GM19397 (cell line): ENCODE measurements around the gene AKR7A2.

Experiments used
- ATAC-seq: cut with Tn5 transposase; IDR thresholded peaks from one replicate; pipeline ENCODE4 v1.9.1; 2021; ENCODE audit warnings: mild to moderate bottlenecking, moderate library complexity; ENCODE audit not compliant: unreplicated experiment

Gene AKR7A2

DNA sequence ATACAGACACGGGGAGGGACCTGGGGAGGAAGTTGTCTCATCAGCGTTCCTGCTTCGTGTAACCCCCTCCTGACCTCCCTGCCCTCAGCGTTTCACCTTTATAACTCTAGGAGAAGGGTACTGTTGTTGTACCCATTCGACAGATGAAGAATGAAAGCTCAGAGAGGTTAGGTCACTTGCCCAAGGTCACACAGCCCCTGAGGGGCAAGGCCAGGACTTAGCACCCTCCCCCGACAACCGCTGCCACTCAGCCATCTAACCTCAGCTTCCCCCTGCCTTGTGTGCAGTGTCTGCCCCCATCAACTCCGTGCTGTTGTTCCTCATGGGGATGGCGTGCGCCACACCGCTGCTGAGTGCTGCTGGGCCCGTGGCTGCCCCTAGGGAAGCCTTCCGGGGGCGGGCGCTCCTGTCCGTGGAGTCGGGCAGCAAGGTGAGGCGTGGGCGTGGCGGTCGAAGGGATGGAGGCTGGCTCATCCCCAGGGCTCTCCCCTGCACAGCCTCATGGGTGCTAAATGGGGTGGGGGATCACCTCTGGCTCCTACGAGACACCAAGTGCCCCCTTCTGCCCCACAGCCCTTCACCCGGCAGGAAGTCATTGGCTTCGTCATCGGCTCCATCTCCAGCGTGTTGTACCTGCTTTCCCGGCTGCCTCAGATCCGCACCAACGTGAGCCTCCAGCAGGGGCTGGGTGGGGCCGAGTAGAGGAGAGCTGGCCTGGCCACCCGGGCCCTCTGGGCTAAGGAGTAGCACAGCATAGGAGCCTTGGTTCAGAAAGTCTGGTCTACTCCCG, 14.2 kb upstream of the AKR7A2 start:
- no peak for ATAC-seq

DNA sequence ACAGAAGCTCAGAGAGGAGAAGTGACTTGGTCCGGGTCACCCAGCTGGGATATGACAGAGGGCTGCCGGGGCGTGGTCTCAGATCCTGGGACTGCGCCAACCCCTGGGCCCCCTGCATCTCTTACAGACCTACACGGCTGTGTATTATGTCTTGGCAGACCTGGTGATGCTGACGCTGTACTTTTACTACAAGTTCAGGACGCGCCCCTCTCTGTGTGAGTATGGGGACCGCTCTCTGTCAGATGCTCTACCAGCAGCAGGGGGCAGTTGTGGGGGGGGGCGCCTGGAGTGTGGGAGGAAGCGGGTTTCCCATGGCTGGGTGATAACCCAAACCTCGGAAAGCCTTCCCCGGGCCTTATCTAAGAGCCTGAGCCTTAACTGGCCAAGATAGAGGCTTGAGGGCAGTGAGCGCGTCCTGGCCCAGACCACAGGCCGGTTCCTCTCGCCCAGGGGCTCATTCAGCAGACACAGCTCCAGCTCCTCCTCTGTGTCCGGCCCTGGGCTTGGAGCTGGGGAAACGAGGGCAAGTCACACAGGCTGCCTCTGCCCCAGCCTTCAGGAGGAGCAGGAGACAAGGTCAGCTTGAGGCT, 13.5 kb upstream of the AKR7A2 start:
- no peak for ATAC-seq

DNA sequence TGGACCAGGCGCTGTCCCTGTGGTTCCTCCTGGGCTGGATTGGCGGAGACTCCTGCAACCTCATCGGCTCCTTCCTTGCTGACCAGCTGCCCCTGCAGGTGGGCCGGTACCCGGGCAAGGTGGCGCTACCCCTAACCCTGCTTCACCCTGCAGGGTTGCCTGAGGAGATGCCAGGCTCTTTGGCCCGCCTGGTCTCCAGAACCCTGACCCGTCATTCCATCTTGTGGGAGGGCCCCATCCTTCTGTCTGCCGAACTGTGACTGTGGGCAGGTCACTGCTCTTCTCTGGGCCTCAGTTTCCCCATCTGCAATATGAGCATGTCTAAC, 12.7 kb upstream of the AKR7A2 start:
- no peak for ATAC-seq

DNA sequence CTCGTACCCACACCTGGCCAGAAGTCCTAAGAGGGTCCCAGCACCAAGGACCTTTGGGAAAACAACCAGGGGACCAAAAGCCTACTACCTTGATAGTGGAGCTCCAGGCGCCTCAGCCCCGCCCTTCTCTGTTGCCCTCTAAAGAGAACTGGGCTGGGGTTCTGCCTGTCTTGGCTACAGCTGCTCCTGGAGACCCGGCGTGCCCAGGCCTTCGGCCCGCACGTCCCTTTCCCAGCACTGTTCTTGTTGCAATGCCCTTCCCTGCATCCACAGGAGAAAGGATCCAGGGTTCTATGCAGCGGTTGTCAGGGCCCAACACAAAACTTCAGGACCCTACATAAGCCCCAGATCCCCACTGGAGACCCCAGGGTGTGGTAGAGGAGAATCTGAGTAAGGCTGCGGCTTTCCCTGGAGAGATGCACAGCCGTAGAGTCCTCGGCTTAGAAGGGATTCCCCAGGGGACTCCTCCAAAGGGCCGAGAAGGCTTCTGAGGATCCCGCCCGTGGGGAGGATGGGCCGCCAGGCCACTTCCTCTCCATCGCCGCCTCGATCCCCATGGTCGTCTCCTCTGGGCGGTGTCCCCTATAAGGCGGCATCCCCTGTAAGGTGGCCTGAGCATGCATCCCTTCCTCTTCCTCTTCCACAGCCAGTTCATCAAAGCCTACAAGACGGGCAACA, 12.2 kb upstream of the AKR7A2 start:
- no peak for ATAC-seq

DNA sequence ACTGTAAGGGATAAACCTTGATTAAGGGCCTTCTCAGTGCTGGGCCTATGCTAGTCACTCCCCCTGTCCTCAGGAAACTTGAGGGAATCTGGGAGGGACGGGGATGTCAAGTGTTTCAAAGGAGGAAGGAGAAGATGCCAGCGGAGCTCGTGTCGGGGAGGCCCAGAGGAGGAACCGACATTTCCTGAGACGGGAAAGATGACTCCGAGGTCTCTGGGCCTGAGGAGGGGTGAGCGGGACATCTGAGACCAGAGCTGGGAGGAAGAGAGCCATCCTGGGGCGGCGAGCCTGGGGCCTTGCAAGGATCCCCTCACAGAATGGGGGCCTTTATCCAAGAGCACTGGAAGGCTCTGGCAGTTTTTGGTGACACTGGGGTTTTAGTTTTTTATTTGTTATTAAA, 10.5 kb upstream of the AKR7A2 start:
- no peak for ATAC-seq

DNA sequence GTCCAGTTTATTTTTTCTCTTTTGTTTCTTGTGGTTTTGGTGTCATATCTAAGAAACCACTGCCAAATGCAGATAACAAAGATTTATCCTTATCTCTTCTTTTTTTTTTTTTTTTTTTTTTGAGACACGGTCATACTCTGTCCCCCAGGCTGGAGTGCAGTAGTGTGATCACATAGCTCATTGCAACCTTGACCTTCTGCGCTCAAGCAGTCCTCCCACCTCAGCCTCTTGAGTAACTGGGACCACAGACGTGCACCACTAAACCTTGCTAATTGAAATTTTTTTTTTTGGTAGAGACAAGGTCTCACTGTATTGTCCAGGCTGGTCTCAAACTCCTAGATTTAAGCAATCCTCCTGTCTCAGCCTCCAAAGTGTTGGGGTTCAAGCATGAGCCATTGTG, 9.1 kb upstream of the AKR7A2 start:
- no peak for ATAC-seq

DNA sequence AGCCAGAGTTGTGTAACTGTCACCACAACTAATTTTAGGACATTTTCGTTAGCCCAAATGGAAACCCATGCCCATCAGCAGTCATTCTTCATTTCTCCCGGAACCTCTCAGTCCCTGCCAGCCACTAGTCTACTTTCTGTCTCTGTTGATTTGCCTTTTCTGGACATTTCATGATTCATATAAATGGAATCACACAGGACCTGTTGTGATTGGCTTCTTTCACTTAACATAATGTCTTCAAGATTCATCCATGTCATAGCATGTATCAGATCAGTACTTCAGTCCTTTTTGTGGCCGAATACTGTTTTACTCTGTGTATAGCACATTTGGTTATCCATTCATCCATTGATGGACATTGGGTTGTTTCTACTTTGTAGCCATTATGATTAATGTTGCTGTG, 7.3 kb upstream of the AKR7A2 start:
- ATAC-seq, result no peak

DNA sequence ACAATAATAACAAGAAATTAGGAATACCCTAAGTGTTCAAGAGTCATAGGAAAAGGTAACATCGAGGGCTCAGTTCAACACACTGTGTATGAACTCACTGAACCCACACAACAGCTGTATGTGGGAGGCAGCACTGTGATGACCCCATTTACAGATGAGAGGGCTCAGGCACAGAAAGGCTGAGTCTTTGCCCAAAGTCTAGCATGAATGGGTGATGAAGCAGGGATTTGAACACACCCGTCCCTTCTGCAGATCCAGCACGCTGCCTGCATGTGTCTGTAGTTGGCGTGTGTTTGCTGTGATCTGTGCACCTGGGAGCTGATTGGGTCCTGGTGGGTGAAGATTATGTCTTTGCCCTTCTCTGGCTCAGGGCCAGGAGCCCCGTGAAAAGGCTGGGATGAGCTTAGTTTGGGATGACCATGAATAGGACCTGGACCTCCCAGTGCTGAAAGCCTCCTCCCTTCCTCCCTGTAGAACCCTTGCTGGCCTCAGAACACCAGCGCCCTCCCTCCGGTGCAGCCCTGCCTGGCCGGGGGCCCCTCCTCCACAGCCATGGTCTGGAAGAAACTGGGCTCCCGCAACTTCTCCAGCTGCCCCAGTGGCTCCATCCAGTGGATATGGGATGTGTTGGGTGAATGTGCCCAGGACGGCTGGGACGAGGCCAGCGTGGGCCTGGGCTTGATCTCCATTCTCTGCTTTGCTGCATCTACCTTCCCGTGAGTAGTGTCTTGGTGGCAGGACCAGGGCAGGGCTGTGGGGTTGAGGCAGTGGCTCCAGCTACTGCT, 5.4 kb upstream of the AKR7A2 start:
- no peak for ATAC-seq

DNA sequence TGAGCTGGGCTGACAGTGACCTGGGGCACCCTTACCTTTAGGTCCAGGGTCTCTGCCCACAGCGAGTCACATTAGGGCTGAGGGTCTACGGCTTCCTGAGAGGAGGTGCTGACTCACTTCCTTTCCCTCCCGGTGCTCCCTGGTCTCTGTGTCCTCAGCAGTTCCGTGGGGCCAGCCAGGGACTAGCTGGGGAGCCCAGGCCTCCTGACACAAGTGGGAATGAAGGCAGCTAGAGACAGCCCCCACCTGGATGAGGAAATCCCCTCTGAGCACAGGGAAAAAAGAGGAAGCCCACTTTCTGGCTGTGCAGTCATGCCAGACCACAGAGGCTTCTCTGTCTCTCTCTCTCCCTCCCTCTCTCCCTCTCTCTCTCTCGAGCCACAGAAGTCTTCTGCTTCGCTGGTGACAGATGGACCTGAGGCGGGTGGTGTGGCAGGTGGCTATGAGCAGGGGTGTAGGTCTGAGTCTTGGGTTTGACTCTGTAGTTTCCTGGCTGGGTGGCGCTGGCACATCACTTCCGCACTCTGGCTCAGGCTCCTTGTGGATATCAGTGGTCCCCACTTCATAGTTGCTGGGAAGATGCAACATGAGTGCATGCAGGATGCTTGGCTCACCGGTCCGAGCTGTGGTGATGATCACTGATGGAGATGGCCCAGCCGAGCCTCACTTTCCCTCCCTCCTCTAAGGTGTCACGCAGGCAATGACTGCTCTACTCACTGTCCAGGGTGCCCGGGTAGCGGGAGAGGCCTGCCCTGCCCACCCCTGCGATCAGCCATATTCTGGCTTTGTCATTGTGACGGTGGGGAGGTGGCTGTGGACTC, 3.6 kb upstream of the AKR7A2 start:
- peak; percentile 32 for ATAC-seq

DNA sequence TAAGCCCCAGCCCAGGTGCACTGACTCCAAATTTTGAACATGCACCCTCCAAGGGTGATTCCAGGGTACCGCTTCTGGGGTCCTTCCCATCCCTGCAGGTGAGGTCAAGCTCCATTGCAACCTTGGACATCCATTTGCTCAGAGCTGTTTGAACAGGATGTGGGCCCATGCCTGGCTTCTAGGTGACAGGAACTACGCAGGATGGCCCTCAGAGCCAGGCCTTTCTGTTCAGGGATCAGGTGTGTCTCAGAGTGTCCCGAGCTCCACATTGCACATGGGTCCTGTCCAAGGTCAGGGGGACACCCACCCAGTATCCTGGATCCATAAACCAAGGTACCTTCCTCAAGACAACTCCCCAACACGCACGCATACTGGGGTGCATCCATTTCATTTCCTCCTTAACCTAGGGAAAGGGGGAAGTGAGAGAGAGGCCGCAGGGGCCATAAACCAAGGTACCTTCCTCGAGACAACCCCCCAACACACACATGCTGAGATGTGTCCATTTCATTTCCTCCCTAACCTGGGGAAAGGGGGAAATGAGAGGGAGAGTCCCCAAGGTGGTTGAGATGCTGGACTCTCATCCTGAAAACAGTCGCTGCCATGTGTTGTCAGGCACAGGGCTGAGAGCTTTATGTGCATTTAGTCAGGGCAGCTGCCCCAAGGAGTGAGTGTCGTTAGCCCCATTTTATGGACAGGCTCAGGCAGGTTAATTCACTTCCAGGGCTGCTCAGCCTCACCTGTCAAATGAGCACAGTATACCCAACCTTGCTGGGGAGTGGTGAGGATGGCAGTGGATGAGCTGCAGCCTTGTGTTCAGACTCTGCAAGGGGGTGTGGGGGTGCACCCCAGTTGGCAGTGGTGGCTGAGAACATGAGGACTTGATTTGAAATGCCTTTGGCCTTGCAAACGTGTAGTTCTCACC, 2.3 kb upstream of the AKR7A2 start:
- no peak for ATAC-seq

DNA sequence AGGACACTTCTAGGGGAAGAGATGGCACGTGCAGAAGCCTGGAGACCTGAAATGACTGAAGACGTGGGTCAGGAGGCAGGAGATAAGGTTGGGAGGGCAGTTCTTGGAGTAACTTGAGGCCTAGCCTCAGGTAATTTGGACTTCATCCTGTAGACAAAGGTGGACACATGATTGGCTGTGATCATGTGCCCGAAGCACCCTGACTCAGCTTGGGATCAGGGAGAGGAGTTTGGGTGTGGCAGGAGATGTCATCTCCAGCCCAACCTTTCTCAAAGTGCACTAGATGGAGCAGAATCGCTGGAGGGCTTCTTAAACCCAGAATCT, 1.7 kb upstream of the AKR7A2 start:
- ATAC-seq, result no peak

DNA sequence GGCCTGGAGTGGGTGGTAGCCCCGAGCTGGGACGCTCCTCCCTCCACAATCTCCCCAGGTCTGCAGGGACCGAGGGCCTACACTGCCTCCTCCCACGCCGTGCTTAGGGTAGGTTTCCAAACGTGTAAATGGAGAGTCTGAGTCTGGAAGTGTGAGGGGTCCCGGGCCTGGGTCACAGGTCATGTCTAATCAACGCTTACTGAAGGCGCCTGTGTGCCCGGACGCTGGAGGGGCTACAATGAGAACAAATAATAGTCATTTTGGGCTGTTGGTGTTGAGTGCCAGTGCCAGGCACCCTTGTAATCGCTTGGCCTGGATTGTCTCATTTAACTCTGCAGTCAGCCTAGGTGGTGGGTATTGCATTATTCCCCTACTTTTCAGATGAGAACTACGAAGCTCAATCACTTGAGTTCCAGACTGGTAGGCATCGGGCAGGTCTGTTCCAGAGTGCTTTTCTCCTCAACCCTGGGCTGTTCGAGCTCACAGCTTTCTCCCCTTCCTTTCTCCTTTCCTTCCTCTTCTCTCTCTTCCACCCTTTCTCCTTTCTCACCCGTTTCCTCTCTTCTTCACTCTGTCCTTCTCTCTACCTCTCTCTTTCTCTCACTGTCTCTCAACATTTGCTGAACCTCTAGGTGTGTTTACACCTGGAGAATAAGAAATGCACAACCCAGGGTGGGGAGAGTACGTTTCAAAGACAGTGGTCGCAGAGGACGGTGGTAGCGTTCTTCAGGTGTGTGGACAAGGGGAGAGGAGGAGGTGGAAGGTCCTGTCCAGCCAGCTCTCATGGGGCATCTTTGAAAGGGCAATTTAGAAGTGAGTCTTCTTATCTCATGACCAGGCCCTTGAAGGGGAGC, 1.1 kb upstream of the AKR7A2 start:
- ATAC-seq, result no peak

DNA sequence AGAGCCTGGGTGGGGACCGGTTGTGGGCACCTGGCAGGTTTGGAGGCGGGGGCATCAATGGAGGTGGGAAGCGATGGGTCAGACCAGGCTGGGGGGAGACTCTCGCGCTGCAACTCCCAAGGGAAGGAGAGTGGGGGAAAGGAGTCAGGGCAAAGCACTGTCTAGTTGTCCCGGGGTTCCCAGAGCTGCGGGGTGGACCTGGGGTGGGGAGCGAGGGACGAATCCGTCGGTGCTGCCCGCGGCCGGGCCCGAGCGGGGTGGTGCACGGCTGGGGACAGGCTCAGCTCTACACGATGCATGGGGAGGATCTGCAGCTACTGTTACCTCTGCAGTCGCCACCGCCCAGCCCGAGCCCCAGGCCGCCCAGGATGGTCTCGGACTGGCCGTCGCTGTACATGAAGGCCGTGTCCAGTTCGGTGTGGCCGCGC, 427 bp downstream of the AKR7A2 start:
- no peak for ATAC-seq

DNA sequence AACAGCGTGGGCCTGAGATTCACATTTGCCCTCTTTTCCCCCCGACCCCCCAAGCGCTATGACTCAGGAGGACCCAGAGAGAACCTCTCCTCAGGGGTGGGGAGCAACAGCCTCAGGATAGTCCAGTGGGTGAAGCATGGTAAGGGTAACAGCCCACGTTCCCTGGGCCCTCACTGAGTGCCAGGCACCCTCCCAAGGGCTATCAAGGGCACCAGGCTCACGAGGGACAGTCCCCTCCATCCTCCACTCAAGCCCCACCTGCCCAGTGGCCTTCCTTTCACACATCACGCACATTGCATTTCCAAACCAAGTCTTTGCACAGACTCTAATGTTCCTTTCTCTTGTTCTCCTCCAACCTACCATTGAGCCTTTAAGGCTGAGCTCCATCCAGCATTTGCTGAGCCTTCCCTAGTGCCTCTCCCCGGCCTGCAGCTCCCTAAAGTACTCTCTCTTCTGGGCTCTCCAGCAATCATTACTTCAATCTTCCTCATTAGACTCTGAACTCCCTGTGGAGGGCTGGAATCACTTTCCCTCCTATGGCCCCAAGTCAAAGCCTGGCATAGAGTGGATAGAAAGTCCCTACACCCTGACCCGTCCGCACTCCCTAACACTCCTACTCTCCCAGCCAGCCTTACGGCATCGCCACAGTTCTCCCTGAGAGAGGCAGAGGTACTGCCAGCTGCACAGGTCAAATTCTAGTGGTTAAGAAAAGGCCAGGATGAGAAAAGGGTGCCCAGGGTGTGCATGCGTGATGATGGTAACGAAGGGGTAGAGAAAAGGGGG, 1.0 kb downstream of the AKR7A2 start:
- ATAC-seq, result no peak

DNA sequence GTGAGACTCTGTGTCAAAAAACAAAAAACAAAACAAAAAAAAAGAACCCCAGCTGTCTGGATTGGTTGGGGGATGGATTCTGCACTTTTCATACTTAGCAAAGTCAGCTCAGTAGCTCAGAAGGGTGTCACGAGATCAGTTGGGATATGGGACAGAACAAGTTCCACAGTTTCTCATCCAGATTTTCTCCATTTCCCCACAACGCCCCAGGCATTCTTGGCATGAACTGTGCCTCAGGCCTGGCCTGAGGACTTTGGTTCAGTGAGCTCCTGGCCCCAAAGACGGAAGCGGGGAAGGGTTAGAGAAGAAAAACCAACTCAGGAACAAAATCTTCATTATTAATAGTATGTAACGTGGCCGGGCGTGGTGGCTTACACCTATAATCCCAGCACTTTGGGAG, 1.9 kb downstream of the AKR7A2 start:
- ATAC-seq, result no peak

DNA sequence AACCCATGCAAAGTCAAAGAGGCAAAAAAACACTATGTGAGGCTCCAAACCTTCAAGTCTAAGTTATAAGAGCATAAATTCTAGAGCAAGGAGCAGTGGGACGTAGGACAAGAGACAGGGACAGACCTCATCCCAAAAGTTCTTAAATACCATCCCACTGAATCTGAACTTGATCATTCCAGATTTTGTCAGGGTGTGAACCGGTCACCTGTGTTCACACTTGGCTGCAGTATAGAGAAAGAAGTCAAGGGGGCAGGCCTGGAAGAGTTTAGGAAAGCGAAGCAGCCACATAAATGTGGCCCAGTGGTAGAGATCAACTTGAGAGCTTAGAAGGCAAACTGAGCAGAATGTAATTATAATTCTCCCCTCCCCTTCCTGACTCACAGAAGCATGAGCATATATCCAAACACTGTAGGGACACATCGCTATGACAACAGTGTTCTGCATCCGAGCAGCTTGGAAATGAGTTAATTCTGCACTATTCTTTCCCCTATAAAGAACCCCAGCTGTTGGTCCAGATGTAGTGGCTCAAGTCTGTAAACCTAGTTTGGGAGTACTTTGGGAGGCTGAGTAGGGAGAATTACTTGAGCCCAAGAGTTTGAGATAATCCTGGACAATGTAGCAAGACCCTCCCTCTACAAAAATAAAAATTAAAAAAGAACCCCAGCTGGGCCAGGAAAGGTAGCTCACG, 2.7 kb downstream of the AKR7A2 start:
- no peak for ATAC-seq

DNA sequence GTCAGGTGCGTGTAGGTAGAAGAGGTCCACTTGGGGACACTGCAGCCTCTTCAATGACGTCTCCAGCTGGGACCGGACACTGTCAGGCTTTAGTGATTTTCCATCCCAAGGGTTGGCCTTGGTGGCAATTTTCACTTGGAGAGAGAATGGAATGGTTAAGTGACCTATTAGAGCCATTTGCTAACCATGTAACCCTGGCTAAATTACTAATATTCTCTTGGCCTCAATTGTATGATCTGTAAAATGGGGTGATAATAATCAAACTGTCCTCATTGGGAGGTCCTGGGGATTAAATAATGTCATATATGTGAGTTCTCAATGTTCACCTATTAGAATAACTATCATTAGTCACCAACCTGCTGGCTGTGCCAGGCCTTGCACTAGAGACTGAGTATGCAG, 3.4 kb downstream of the AKR7A2 start:
- ATAC-seq, result no peak
